Lung (tissue), 12 donors: Measurements from ENCODE around the gene CIB1. TPM values are rescaled to one million over a fixed set of nuclear protein-coding genes. Genes with fewer than 3 reads are reported as not detected.
A peak's percentile ranks its signal among the peaks of the same experiment; 100 is the strongest.

ENCODE experiments used
- ATAC-seq: fragments of 200-7000 bp; cut with Tn5 transposase; one replicate; pipeline ENCODE4 v1.9.1; 2020; ENCODE audit warnings: moderate number of reproducible peaks; ENCODE audit not compliant: insufficient read depth, low FRiP score
- DNase-seq, 3 donors: peaks; one replicate each; pipeline ENCODE4 v3.0.0-alpha.2; 2013 to 2017
- H3K27ac ChIP-seq, 2 donors: one replicate each; pipeline ENCODE4 v1.5.1; 2013; ENCODE audit warnings: mild to moderate bottlenecking in 2 of 2, moderate library complexity in 2 of 2, control low read depth in 1 of 2, inconsistent platforms in 1 of 2, low read depth in 1 of 2, low read length in 1 of 2
- H3K27me3 ChIP-seq, 3 donors: one replicate each; pipeline ENCODE4 v1.5.1; 2013; ENCODE audit warnings: low read length in 2 of 3; ENCODE audit not compliant: control insufficient read depth in 3 of 3, insufficient read depth in 3 of 3
- H3K36me3 ChIP-seq, 4 donors: one replicate each; pipeline ENCODE4 v1.5.1; 2013; ENCODE audit warnings: low read length in 4 of 4, mild to moderate bottlenecking in 1 of 4, moderate library complexity in 1 of 4; ENCODE audit not compliant: control insufficient read depth in 4 of 4, insufficient read depth in 4 of 4
- H3K4me1 ChIP-seq, 5 donors: one replicate each; pipeline ENCODE4 v1.5.1; 2013; ENCODE audit warnings: low read length in 5 of 5, mild to moderate bottlenecking in 2 of 5, moderate library complexity in 1 of 5; ENCODE audit not compliant: control insufficient read depth in 5 of 5, insufficient read depth in 5 of 5
- H3K4me3 ChIP-seq: one replicate; pipeline ENCODE4 v1.5.1; 2013; ENCODE audit warnings: mild to moderate bottlenecking, control low read depth, moderate library complexity
- H3K9ac ChIP-seq, 2 donors: one replicate each; pipeline ENCODE4 v1.5.1; 2013; ENCODE audit warnings: low read length in 2 of 2, control low read depth in 1 of 2; ENCODE audit not compliant: insufficient read depth in 1 of 2
- H3K9me3 ChIP-seq, 4 donors: one replicate each; pipeline ENCODE4 v1.5.1; 2013; ENCODE audit warnings: low read length in 3 of 4, mild to moderate bottlenecking in 1 of 4, moderate library complexity in 1 of 4; ENCODE audit not compliant: control insufficient read depth in 4 of 4, insufficient read depth in 3 of 4
- CTCF ChIP-seq: IDR thresholded peaks from 2 replicates; pipeline ENCODE4 v1.5.1; 2012; ENCODE audit warnings: mild to moderate bottlenecking; ENCODE audit errors: control extremely low read depth, extremely low read depth
- WGBS, 2 donors: extraction: QIAGEN DNeasy Blood & Tissue Kit; methylation state at CpG; one replicate each; pipeline ENCODE4 v1.1.7; 2013; 5-methylcytosine and 5-hydroxymethylcytosine counted together
- polyA plus RNA-seq, 2 donors: library from polyadenylated mRNA; stranded (reverse); fragments of 200-250 nt; gene quantifications; one replicate each; pipeline ENCODE4 v1.2.1, GENCODE V29; 2013
- total RNA-seq, 2 donors: library from RNA; depleted of rRNA in 1 of 2; stranded (reverse); fragments of >200 nt in 1 of 2; gene quantifications; one replicate each; pipeline ENCODE4 v1.2.1, GENCODE V29; 2014 to 2021
- donor health status: control.
- donor health status: control.
- donor health status: Bipolar disorder and iron deficiency.
- donor health status: healthy.
- donor health status: DM: yes; HTN: yes; CAD: no.

The CIB1 gene
- total and polyA plus RNA-seq, 4 donors: 38.2 to 189 (median 129) TPM

GRCh38 chr15:90266485-90266884, 32.7 kb upstream of the CIB1 start:
- H3K9me3 ChIP-seq: no peaks in the 10 kb centered on the region
- peak; percentile 22 to 46 (median 41) for DNase-seq
- H3K9ac ChIP-seq: peak overlapping the region; percentile 89 to 94
- WGBS, 2 donors: 11 to 20% methylated on average over 15 of the region's 15 CpGs
- H3K4me1 ChIP-seq: peaks cover 5 to 31% (median 11%) of the 10 kb centered on the region in 5 donors
- peaks cover 4 to 21% (median 13%) of the 10 kb centered on the region in 4 donors for H3K36me3 ChIP-seq
- no peak for TF ChIP-seq CTCF
- ATAC-seq: no peak
- no peaks in the 10 kb centered on the region for H3K27me3 ChIP-seq
- peak overlapping the region; percentile 97 to 99 for H3K27ac ChIP-seq
- peak overlapping the region; percentile 20 for H3K4me3 ChIP-seq

GRCh38 chr15:90266061-90266431, 32.3 kb upstream of the CIB1 start:
- Histone ChIP-seq H3K9me3 (no peaks in the 10 kb centered on the region), H3K4me1 (peaks cover 5 to 31% (median 11%) of the 10 kb centered on the region in 5 donors), H3K4me3 (peak overlapping the region; percentile 74), H3K27me3 (no peaks in the 10 kb centered on the region), H3K9ac (peak overlapping the region; percentile 89 to 94), H3K27ac (peak overlapping the region; percentile 97 to 99), H3K36me3 (peaks cover 4 to 21% (median 12%) of the 10 kb centered on the region in 4 donors)
- DNase-seq: peak in 1 of 3 donors; percentile 36
- no peak for TF ChIP-seq CTCF
- 0% methylated on average over 16 of the region's 16 CpGs for WGBS, 2 donors
- ATAC-seq: peak; percentile 28

GRCh38 chr15:90265271-90266060, 31.7 kb upstream of the CIB1 start, which contains the start of gene NGRN:
Gene NGRN (plus strand): TSS chr15:90265672. CDS start chr15:90265713, 41 bp downstream.
- peak within 1 kb of the TSS; percentile 97 to 99 for H3K27ac ChIP-seq
- H3K36me3 ChIP-seq: peaks cover 2 to 16% (median 8%) of the 10 kb centered on the region in 4 donors
- ATAC-seq: peak; percentile 92
- H3K9ac ChIP-seq: peak within 1 kb of the TSS; percentile 89 to 94
- peak; percentile 94 to 97 (median 96) for DNase-seq
- TF ChIP-seq CTCF: no peak
- H3K9me3 ChIP-seq: no peaks in the 10 kb centered on the region
- WGBS, 2 donors: 0 to 1% methylated on average over 59 of the region's 59 CpGs
- H3K27me3 ChIP-seq: no peaks in the 10 kb centered on the region
- peak within 1 kb of the TSS; percentile 74 for H3K4me3 ChIP-seq
- peaks cover 5 to 31% (median 10%) of the 10 kb centered on the region in 5 donors for H3K4me1 ChIP-seq
